Breast epithelium (tissue), 3 donors: ENCODE results near the gene ITPR3.

Experiments used
- CTCF ChIP-seq, 3 donors: fragments of 450-650 bp; IDR thresholded peaks; one replicate each; pipeline ENCODE4 v1.5.1; 2016 to 2017; ENCODE audit warnings: antibody characterized with exemption in 3 of 3, mild to moderate bottlenecking in 3 of 3, moderate library complexity in 3 of 3
- POLR2A ChIP-seq: fragments of 450-650 bp; IDR thresholded peaks from one replicate; pipeline ENCODE4 v1.6.1; 2016; ENCODE audit warnings: antibody characterized with exemption, mild to moderate bottlenecking, moderate library complexity

DNA sequence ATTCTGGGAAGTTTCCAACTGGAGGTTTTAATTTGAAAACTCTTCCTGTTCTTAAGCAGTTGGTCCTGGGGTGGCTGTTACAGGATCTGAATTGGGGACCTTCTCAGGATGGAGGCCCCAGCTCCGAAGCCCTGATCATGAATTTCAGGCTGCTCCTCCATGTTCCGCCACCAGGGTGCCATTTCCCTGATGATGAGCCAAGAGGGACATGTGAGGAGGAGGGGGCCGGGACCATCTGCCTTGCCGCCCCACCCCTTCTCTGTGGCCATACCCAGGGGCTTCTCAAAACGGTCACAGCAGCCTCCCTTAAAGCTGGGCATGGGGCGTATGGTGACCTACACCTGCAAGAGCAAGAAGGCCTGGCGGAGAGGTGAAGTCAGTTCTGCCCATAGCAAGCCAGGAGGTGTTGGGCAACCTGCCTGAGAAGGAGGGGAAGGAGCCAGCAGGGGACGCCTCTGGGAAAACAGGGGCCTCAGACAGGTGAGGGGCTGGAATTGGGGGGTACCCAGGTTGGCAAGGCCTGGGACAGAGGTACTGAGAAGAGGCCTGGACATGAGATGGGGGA lies 37.4 kb upstream of the ITPR3 start:
- TF ChIP-seq CTCF (IDR thresholded peaks at IDR 0.05) = no peak
- TF ChIP-seq POLR2A = no peak
